Fibroblast of skin of back (primary cell): ENCODE data around the gene BAK1.
A peak's percentile ranks its signal among the peaks of the same experiment; 100 is the strongest.
"Not testable (repeated sequence)": the region's sequence is repeated elsewhere in the genome, so short reads cannot be mapped to it uniquely, and the experiment has no call there.

Experiments used
- DNase-seq: peaks from one replicate; pipeline ENCODE4 v3.0.0-alpha.2; 2013

BAK1 gene

DNA sequence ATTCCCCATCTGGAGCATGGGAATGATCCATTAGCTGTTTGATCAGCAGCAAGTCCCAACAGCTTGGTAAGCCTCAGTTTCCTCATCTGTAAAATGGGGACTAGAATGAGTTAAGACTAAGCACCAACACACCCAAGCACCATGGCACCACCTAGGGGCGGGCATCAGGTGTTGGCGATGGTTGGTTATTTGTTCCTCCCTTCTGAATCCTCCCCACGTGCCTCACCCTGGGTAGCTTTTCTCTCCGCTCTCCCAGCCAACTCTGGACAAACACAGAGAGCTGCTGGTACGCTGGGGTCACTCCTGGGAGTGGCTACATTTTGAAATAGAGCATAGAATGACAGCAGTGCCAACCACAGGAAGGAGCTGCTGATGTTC, 27.7 kb upstream of the BAK1 start:
- no peak for DNase-seq

DNA sequence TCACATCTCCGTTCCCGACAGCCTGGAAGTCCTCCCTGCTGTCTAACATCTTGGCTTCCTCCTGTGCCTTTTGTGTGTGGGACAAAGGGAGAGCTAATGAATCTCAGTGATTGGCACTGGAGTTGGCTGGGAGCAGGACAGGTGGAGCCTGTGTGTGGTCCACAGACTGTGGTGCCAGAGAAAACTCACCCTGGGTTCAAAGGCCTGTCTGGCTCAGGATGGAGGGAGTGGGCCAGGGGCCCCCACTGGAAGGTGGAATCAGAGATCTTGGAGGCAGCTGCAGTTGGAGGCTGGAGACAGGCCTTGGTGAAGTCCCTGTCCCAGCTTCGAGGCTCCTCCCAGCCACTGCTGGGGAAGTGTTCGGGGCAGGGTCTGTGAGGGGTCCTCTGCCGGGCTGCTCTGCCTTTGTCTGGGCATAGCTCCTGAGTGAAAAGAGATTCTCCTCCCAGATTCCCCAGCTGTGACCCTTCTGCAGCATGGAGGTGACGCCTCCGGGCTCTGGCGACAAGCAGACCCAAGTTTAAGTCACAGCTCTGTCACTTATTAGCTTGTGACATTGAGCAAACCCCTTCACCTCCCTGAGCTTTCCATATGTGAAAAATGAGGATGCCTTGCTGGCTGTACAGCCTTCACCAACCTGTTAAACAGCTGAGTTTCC, 27.2 kb upstream of the BAK1 start:
- no peak for DNase-seq

DNA sequence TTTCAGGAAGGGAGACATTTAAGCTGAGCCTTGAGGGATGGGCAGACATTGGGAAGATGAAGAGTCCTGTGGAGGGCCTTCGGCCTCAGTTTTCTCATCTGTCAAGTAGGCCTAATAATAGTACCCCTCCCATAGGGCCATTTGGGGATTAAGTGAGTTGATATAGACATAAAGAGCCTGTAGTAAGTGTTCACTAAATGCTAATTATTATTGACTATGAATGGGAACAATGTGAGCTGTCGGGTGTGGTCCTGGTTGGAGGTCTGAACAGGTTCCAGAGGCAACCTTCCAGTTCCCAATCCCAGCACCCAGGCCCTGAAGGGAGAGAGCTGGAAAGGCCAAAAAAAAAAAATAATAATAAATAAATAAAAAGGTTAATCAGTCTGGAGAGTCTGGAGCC, 26.6 kb upstream of the BAK1 start:
- DNase-seq: no peak

DNA sequence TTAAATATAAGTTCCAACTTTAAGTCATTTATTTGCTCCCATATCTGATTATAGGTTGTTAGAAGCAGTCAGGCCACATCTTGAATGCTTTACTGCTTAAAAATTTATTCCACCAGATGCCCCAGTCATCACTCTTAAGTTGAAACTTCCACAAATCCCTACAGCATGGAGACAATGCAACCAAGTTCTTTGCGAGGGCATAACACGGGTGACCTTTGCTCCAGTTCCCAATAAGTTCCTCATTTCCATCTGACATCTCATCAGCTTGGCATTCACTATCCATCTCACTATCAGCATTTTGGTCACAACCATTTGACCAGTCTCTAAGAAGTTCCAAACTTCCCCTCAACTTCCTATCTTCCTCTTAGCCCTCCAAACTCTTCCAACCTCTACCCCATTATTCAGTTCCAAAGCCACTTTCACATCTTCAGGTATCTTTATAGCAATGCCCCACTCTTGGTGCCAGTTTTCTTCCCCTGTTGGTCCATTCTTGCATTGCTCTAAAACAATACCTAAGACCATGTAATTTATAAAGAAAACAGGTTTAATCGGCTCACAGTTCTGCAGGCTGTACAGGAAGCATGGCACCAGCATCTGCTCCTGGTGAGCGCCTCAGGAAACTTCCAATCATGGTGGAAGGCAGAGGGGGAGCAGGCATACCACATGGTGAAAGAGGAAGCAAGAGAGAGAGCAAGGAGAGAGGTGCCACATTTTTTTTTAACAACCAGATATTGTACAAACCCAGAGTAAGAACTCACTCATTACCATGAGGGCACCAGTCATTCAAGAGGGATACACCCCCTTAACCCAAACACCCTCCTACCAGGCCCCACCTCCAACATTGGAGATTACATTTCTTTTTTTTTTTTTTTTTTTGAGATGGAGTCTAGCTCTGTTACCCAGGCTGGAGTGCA, 25.1 kb upstream of the BAK1 start:
- DNase-seq: peak; percentile 25

DNA sequence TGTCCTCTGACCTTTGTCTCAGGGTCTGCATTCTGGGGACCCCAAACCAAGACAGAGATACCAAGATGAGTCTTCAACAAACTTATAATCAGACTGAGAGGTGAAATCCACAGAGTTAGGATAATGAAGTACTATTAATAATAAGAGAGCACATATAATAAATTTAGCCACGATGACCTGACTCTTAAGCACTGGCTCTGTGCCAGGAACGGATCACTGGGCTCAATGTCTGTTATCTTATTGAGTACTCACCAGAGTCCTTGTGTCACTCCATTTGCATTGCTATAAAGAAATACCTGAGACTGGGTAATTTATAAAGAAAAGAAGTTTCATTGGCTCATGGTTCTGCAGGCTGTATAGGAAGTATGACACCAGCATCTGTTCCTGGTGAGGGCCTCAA, 22.1 kb upstream of the BAK1 start:
- DNase-seq: no peak

DNA sequence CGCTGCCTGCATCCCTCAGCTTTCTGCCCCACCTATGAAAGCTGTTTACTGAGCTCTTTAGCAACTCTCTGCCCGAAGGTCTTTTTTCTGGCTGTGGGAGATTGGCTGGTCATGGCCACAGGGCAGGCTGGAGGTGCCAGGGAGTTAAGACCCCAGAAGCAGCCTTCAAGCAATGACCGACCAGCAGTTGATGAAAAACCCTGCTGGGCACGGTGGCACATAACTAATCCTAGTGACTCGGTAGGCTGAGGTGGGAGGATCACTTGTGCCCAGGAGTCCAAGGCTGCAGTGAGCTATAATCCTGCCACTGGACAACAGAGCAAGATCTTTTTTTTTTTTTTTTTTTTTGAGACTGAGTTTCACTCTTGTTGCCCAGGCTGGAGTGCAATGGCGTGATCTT, 20.7 kb upstream of the BAK1 start:
- DNase-seq: no peak

DNA sequence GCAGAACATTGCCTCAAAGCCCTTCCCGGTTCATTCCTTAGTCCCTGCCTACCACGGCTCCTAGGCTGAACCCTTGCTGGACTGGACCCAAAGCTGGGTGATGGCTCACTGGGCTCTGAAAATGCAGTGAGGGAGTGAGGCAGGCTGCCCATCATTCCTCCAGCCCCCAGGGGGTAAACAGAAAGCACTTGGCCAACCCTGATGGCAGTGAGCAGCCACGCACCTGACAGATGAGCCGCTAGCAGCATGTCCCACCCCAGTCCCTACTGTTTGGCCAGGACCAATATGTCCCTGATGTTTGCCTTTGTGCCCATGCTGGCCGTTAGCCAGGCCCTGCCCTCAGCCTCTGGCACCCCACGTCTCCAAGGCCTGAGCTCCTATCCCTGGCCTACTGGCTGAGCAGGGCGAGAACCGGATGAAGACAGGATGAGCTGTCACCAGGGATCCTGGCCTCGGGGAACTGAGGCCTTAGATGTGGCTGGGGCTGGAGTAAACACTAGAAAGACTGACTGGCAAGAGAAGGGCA, 19.4 kb upstream of the BAK1 start:
- peak; percentile 24 for DNase-seq

DNA sequence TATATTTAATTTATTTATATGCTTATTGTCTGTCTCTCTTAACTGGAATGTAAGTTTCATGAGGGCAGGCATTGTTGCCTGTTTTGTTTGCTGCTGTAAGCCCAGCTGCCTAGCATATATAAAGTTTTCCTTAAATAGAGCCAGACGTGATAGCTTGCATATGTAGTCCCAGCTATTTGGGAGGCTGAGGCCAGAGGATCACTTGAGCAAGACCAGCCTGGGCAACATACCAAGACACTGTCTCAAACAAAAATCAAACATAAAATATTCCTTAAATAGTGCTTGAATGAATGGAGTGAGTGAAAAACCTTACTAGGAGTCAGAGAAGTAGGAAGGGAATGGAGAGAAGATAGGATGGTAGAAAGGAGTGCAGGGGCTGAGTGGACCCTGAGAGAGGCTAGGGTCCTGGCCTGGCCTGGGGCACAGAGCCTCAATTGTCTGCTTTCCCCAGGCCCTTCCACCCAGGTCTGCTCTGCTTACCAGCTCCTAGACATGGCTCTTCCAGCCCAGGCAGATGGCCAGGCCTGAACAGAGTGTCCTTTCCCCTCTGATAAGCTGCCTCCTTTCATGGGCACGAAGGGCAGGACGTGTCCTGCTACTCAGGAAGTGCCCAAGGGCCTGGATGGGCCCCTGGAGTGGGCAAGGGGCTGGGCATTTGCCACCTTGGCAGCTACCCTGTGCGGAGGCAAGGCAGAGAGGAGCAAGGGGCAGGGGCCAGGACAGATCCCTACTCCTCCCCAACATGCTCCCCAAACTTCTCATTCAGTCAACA, 17.7 kb upstream of the BAK1 start:
- no peak for DNase-seq

DNA sequence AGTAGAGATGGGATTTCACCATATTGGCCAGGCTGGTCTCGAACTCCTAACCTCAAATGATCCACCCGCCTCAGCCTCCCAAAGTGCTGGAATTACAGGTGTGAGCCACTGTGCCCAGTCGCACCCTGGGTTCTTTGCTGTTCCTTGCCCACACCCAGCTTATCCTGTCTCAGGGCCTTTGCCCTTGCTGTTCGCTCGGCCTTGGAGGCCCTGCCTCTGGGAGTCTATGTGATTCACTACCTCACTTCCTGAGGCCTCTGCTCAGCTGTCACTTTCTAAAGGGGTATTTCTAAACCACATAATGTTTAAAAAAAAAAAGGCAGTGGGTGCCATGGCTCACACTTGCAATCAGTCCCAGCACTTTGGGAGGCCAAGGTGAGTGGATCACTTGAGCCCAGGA, 16.8 kb upstream of the BAK1 start:
- not testable (repeated sequence) for DNase-seq

DNA sequence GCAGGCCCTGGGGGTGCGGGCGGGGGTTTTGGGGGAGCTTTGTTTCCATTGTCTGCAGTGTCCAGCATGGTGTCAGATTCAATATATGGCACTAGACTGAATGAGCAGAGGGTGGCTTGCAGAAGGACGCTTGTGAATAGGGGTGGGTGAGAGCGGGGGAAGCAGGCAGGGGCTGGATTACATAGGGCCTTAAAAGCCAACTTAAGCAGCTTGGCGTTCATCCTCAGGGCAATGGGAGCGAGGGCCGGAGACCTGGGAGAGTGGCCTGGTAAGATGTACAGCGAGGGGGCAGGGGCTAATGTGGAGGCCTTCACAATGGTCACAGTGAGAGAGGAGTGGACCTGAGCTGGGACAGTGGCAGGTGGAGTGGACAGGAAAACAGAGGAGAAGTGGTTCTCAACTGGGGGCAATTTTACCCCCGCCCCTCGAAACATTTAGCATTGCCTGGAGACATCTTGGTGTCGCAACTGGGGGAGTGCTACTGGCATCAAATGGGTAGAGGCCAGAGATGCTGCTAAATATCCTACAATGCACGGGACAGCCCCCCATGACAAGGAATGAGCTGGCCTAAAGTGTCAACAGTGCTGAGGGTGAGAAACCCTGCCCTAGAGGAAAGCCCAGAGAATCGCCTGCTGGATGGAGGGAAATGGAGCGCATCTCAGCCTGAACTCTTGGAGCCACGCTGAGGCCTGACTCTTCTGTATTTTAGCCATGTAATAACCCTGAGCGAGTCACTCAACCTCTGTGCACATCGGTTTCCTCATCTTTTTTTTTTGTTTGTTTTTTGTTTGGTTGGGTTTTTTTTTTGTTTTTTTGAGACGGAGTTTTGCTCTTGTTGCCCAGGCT, 15.1 kb upstream of the BAK1 start:
- no peak for DNase-seq

DNA sequence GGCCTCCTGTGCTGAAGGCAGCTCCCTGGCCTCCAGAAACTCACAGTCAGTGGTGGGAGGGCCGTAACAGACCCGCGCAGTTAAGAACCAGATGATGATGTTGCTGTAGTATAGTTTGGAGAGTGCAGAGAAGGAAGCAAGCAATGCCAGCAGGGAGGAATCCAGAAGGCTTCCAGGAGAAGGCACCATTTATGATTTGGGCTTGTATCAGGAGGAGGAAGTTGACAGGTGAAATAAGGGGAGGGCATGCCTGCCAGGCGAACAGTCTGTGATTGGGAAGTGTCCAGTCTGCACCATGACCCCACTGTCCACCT, 13.3 kb upstream of the BAK1 start:
- no peak for DNase-seq

DNA sequence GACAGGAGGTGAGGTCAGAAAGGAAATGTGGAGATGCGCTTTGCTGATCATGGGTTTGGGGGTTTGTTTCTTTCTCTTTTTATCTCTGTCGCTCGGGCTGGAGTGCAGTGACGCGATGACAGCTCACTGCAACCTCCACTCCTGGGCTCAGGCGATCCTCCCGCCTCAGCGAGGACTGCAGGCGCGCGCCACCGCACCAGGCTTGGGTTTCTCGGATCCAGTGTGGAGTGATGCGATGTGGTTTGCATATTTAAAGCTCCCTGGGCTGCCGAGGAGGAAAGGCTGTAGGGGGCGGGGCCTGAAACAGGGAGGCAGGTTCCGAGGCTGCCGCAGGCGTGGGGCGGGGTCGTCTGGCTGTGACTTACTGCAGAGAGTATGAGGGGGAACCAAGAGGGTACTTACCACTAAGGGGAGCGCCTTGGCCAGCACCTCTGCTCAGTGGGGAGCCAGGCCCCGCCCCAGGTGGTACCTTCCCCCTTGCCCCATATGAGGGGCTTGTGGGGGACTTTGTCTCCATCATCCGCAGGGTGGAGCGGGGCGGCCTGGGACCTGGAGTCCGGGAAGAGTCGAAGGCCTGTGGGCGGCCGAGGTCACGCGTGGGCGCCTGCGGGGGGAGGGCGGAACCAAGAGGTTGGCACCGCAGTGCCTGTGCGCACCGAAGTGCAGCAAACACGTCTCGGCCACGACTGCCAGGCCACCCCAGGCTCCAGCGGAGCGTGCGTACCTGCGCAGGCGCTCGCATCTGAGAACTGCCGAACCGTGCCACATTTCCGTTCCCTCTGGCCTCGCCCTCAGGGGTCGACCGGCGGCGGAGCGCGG, 12.7 kb upstream of the BAK1 start:
- DNase-seq: no peak

DNA sequence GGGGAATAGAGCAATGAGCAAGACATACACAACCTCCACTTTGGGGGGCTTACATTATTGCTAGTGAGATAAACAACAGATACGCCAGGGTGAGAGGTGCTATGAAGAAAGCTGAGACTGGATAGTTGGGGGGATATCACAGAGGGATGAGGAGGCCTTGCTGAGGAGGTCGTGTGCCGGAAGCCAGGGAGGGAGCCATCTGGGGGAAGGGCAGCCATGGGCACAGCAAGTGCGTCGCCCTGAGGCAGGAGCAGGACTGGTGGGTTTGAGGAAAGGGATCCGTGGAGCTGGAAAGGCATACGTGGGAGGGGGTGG, 12.2 kb upstream of the BAK1 start:
- no peak for DNase-seq

DNA sequence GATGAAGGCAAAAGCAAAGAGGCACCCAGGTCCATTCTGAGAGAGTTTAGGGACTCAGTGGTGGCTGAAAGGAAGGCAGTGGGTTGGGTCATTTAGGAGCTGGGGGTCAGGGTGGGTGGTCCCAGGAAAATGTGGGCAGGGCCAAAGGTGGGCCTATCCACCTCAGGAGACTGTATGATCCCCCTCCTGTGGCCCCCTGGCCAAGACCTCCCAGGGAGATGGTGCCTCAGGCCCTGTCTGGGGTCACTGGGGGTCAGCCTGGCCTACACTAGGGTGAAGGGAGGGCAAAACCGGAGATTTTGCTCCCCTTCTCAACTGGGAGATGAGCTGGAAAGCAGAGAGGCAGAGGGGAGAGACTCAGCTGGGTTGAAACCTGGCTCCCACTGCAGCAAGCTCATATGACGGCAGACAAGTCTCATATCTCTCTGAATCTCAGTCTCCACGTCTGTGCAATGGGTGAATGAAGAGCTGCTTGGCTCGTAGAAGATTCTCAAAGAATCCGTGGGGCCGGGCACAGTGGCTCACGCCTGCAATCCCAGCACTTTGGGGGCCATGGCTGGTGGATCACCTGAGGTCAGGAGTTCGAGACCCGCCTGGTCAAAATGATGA, 11.5 kb upstream of the BAK1 start:
- DNase-seq: no peak

DNA sequence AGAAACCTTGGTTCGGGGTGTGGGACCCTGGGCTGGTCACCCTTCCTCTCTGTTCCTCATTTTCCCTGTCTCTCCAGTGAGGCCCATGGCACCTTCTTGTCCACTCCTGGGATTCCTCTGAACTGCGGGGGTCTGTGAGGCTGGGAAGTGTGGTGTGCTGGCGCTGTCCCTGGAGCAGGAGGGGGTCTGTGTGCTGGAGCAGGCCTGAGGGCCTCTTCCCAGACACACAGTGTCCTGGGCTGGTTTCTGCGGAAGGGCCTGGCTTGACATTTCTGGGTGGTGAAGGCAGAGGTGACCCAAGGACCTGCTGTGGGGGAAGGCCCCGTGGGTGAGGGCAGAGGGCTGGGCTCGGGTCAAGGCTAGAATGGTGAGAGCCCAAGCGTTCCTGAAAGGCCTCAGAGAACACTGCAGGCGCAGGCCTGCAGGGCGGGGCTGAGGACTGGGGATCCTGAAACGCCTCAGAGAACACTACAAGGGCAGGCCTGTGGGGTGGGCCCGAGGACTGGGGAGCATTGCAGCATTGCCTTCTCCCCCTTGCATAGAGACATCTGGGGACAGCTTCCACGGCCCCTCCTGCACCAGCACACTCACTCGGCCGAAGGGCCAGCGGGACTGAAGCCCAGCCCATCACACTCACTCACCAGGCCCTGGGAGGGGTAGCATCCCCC, 10.6 kb upstream of the BAK1 start:
- DNase-seq: no peak

DNA sequence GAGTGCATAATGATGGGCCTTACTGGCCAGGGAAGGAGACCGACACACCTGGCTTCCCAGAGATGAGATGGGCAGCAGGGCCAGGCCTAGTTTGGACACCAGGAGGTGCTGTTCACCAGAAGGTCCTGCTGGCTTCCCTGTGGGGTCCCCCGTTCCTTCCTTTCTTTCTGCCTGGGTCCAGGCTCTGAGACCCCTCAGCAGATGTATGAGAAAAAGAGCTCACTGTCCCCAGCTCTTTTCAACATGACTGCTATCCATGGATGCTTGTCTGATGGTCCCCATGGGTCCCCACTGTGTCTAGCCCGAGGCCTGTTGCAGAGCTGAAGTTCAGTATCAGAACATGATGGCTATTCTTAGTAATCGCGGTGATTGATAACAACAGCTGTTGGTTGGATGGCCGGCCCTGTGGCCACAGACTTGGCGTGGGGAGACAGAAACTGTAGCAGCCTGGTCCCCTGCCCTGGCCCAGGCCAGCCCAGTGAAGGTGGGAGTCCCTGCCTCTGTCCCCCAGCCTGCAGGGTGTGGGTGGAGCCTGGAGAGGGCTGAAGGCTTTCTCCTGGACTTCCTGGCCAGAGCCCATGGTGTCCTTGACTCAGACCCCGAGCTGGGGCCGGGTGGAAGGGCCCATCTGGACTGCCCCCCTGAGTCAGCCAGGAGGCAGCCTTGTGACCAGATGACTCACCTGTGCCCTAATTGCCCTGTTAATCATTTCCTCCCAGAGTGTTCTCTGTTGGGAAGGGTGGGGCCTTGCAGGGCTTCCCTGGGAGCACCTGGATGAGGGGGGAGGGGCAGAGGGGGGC, 9.9 kb upstream of the BAK1 start:
- peak; percentile 72 for DNase-seq

DNA sequence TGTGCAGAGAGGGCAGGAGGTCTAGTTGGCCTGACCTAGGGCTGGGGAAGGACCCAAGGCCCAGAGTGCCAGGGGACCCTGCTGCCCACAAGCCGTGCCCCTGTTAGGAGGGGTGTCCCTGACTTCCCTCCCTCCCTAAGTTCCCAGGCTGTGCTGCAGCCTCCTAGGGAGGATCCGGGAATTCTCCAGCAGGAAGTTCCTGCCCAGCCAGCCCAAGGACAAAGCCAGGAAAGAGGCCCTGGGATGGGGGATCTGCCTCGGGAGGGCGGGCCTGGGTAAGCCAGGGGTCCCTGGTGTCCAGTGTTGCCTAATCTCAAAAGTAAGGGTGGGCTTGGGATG, 9.3 kb upstream of the BAK1 start:
- DNase-seq: no peak

DNA sequence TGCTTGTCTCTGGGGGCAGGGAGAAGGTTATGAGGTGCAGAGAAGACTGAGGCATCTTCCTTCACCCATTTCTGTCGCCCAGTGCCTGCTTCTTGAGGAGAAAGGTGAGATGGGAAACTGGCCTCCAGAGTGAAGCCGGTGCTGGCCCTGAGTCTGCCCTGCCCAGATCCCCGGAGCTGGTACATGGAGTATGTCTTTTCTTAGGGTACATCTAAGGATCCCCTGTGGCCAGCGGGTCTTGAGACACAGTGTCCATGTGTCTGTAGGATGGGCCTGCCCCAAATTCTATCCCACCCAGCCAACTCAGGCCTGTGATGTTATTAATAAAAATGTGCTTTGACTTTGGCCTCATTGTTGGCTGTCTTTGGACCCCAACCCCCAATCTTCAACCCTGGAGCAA, 8.8 kb upstream of the BAK1 start:
- no peak for DNase-seq

DNA sequence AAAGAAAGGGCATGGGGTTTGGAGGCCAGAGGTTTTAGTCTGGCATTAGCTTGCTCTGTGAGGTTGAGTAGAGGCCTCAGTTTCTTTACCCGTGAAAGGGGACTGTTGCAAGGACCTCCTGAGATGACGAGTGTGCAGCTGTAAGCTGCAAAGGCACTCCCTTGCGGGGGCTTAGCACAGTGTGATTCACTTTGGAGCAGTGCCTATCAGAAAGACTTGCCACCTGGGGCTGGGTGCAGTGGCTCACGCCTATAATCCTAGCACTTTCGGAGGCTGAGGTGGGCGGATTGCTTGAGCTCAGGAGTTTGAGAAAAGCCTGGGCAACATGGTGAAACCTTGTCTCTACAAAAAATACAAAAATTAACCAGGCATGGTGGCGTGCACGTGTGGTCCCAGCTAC, 7.5 kb upstream of the BAK1 start:
- no peak for DNase-seq

DNA sequence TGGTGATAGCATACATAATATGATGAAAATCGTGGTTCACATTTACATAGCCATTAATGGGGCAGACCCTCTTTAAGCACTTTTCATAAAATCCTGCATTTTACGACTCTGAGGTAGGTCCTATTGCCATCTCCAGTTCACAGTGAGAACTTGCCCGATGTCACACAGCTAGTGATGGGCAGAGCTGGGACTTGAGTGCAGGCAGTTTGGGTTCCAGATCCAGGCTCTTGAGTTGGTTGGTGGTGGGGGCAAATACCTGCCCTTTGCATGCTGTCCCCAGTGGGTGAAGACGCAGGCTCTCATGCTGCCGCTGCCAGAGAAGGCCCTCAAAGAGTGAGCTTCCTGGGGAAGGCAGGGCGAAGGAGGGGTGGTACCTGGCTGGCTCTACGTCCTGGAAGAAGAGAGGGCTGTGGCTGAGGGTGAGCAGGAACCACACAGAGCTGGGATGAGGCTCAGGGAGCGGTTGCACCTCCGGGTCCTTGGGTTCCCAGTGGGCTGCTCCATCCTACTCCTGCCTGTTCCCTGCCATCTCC, 6.1 kb upstream of the BAK1 start:
- DNase-seq: no peak
